OCI-LY7 (cell line): ENCODE measurements around the gene ANKRD35. TPM values are rescaled to one million over a fixed set of nuclear protein-coding genes. Genes with fewer than 3 reads are reported as not detected.

Experiments used
- BruUV-seq: library from RNA; stranded (reverse); fragments of 400-500 nt; replicated peaks from 2 replicates; lab custom pipeline; 2021; lab: Mats Ljungman, UMichigan
- CTCF ChIA-PET: fragments of 300-600 bp; sonication (Branson Sonifier 250); formaldehyde crosslinking; loops from one replicate; lab custom pipeline; 2022; ENCODE audit warnings: antibody characterized with exemption; ENCODE audit not compliant: unreplicated experiment; lab: Charles Lee
- POLR2A ChIA-PET: fragments of 300-600 bp; sonication (Branson Sonifier 250); formaldehyde crosslinking; loops from one replicate; lab custom pipeline; 2022; ENCODE audit warnings: antibody characterized with exemption; lab: Charles Lee
- DNase-seq: peaks from one replicate; pipeline ENCODE4 v3.0.0-alpha.2; 2015; ENCODE audit warnings: low spot score
- H2AFZ ChIP-seq: fragments of 200-600 bp; sonication (generic), shearing (Covaris generic); 2 replicates; pipeline ENCODE4 v1.6.1; 2014; ENCODE audit warnings: mild to moderate bottlenecking, antibody characterized with exemption, low read length, moderate library complexity
- H3K27ac ChIP-seq: fragments of 200-600 bp; sonication (generic); 2 replicates; pipeline ENCODE4 v1.5.1; 2014; ENCODE audit warnings: mixed run types, low read depth, mild to moderate bottlenecking, moderate library complexity, low read length, inconsistent platforms; ENCODE audit not compliant: poor library complexity, severe bottlenecking
- H3K36me3 ChIP-seq: fragments of 200-600 bp; sonication (generic); 2 replicates; pipeline ENCODE4 v1.6.1; 2014; ENCODE audit warnings: mild to moderate bottlenecking, antibody characterized with exemption, low read length, moderate library complexity, mixed read lengths; ENCODE audit not compliant: insufficient read depth
- H3K4me1 ChIP-seq: fragments of 200-600 bp; sonication (generic); 2 replicates; pipeline ENCODE4 v1.5.1; 2014; ENCODE audit warnings: mild to moderate bottlenecking, low read length; ENCODE audit not compliant: insufficient read depth, poor library complexity, severe bottlenecking
- H3K4me2 ChIP-seq: fragments of 200-600 bp; sonication (generic); 2 replicates; pipeline ENCODE4 v1.6.1; 2014; ENCODE audit warnings: mild to moderate bottlenecking, low read length
- H3K4me3 ChIP-seq: fragments of 200-600 bp; sonication (generic); 2 replicates; pipeline ENCODE4 v1.5.1; 2014; ENCODE audit warnings: mild to moderate bottlenecking, low read depth, low read length; ENCODE audit not compliant: poor library complexity, severe bottlenecking
- H3K79me2 ChIP-seq: fragments of 200-600 bp; sonication (generic); 2 replicates; pipeline ENCODE4 v1.6.1; 2016; ENCODE audit warnings: low read depth, mild to moderate bottlenecking, low read length, moderate library complexity, mixed read lengths; ENCODE audit not compliant: insufficient read depth
- H3K9me2 ChIP-seq: fragments of 200-600 bp; sonication (generic); 2 replicates; pipeline ENCODE4 v1.6.1; 2016; ENCODE audit warnings: mild to moderate bottlenecking, low read length, mixed read lengths; ENCODE audit not compliant: insufficient read depth
- H3K9me3 ChIP-seq: fragments of 200-600 bp; sonication (generic); 2 replicates; pipeline ENCODE4 v1.6.1; 2014; ENCODE audit warnings: mild to moderate bottlenecking, mixed run types, low read length, mixed read lengths
- H4K20me1 ChIP-seq: fragments of 200-600 bp; sonication (generic); 2 replicates; pipeline ENCODE4 v1.6.1; 2014; ENCODE audit warnings: mild to moderate bottlenecking, antibody characterized with exemption, low read length, moderate library complexity, mixed read lengths; ENCODE audit not compliant: insufficient read depth
- CTCF ChIP-seq: fragments of 200-600 bp; sonication (generic); conservative IDR thresholded peaks from 2 replicates; pipeline ENCODE4 v1.5.1; 2014; ENCODE audit warnings: mild to moderate bottlenecking, antibody characterized with exemption, low read length, moderate library complexity, mixed read lengths
- EZH2phosphoT487 ChIP-seq: fragments of 200-600 bp; sonication (generic); IDR thresholded peaks from 2 replicates; pipeline ENCODE4 v1.6.1; 2018; ENCODE audit warnings: low read depth, borderline replicate concordance, mild to moderate bottlenecking, mixed run types, antibody characterized with exemption, low read length, moderate library complexity, mixed read lengths
- intact Hi-C: fragments of 100-400 bp; cut with micrococcal nuclease; formaldehyde crosslinking; loops from one replicate; pipeline ENCODE4 v1.10.0; 2022; ENCODE audit not compliant: unreplicated experiment
- total RNA-seq, 2 experiments: library from RNA; depleted of rRNA in 1 of 2; stranded (reverse); fragments of >200 nt in 1 of 2; shearing (Covaris generic) in 1 of 2; gene quantifications; 2 replicates each; pipeline ENCODE4 v1.2.3, GENCODE V29; 2014 to 2022

The ANKRD35 gene
- total RNA-seq, 2 experiments from 2014 or later, result not detected

- TSS peak; percentile 9 for BruUV-seq
- POLR2A ChIA-PET, result interaction anchor here (0.5 to 6.2 kb wide), 13 partner anchors 13 to 565 kb away, joined by 3 to 65 read pairs (median 4); partner anchors contain the start of genes PIAS3, POLR3C, RBM8A and RNF115
- peak within 1 kb of the TSS; percentile 92 for H3K27ac ChIP-seq
- H3K9me2 ChIP-seq, result no peaks in the 10 kb centered on the region
- H3K4me2 ChIP-seq, result peak within 1 kb of the TSS; percentile 99
- CTCF ChIA-PET, result interaction anchor here (0.6 to 4.9 kb wide), 8 partner anchors 11 to 192 kb away, joined by 3 to 44 read pairs (median 4); partner anchors contain the start of genes ANKRD34A, HJV, PIAS3 and POLR3GL
- H3K4me1 ChIP-seq, result peaks cover 33% of the 10 kb centered on the region
- H3K79me2 ChIP-seq, result no peaks in the 10 kb centered on the region
- no peaks in the 10 kb centered on the region for H3K9me3 ChIP-seq
- TF ChIP-seq CTCF (peak; percentile 98), EZH2phosphoT487 (no peak)
- no peaks in the 10 kb centered on the region for H4K20me1 ChIP-seq
- H2AFZ ChIP-seq, result peak within 1 kb of the TSS; percentile 80
- peaks cover 67% of the 10 kb centered on the region for H3K36me3 ChIP-seq
- peak; percentile 91 for DNase-seq
- H3K4me3 ChIP-seq, result peak within 1 kb of the TSS; percentile 72
- intact Hi-C loops, result loop anchor here (1.0 to 5.0 kb wide), 4 partner anchors 14 to 132 kb away; partner anchors contain the start of genes PIAS3, POLR3C and RNF115
Measured at GRCh38 chr1:145845514-145846161, 40.0 kb downstream of the ANKRD35 start, which contains the start of gene NUDT17. TSS of gene NUDT17 (plus strand) at chr1:145845630. CDS start at chr1:145845641, 11 bp downstream.

GRCh38 chr1:145845144-145845513 is 40.5 kb downstream of the ANKRD35 start:
- no peaks in the 10 kb centered on the region for H4K20me1 ChIP-seq
- CTCF ChIA-PET, result interaction anchor here (0.6 to 4.9 kb wide), 9 partner anchors 11 to 193 kb away, joined by 3 to 44 read pairs (median 4); partner anchors contain the start of genes ANKRD34A, HJV, PIAS3 and POLR3GL
- peak overlapping the region; percentile 99 for H3K4me2 ChIP-seq
- peak overlapping the region; percentile 92 for H3K27ac ChIP-seq
- peak; percentile 88 for DNase-seq
- intact Hi-C loops, result loop anchor here (1.0 to 5.0 kb wide), 4 partner anchors 14 to 132 kb away; partner anchors contain the start of genes PIAS3, POLR3C and RNF115
- no peak for TF ChIP-seq CTCF
- no peak for TF ChIP-seq EZH2phosphoT487
- no TSS peak for BruUV-seq
- H3K79me2 ChIP-seq, result no peaks in the 10 kb centered on the region
- peak overlapping the region; percentile 72 for H3K4me3 ChIP-seq
- POLR2A ChIA-PET, result interaction anchor here (0.7 to 6.2 kb wide), 13 partner anchors 13 to 206 kb away, joined by 3 to 65 read pairs (median 4); partner anchors contain the start of genes PIAS3, POLR3C, RBM8A and RNF115
- peak overlapping the region; percentile 39; the same call in 1 of the 2 replicates for H2AFZ ChIP-seq
- no peaks in the 10 kb centered on the region for H3K9me2 ChIP-seq
- no peaks in the 10 kb centered on the region for H3K9me3 ChIP-seq
- H3K4me1 ChIP-seq, result peaks cover 33% of the 10 kb centered on the region
- H3K36me3 ChIP-seq, result peaks cover 69% of the 10 kb centered on the region
